Activated naive CD4-positive, alpha-beta T cell treated with anti-CD3 and anti-CD28 coated beads, Interleukin-2, amount 10 ng/mL, durations not matched to agents 7 days and 5 days (primary cell): ENCODE data around the gene PHACTR1.

Experiments used
- CTCF ChIA-PET: fragments of 350-600 bp; sonication (Branson Sonifier 250); formaldehyde crosslinking; loops from one replicate; lab custom pipeline; 2021; ENCODE audit warnings: antibody characterized with exemption; lab: Charles Lee
- DNase-seq: peaks from one replicate; pipeline ENCODE4 v3.0.0-alpha.2; 2020
- H3K27ac Mint-ChIP-seq: one replicate; pipeline ENCODE4 v1.8.0; 2021; ENCODE audit warnings: mild to moderate bottlenecking, moderate library complexity, mixed read lengths
- H3K27me3 Mint-ChIP-seq: one replicate; pipeline ENCODE4 v1.8.0; 2021; ENCODE audit warnings: mild to moderate bottlenecking, mixed read lengths
- H3K36me3 Mint-ChIP-seq: one replicate; pipeline ENCODE4 v1.8.0; 2021; ENCODE audit warnings: mixed read lengths
- H3K4me1 Mint-ChIP-seq: one replicate; pipeline ENCODE4 v1.8.0; 2021; ENCODE audit warnings: mixed read lengths
- H3K4me3 Mint-ChIP-seq: one replicate; pipeline ENCODE4 v1.8.0; 2021; ENCODE audit warnings: mild to moderate bottlenecking, moderate library complexity, mixed read lengths
- H3K9me3 Mint-ChIP-seq: one replicate; pipeline ENCODE4 v1.8.0; 2021; ENCODE audit warnings: mixed read lengths

The PHACTR1 gene

DNA sequence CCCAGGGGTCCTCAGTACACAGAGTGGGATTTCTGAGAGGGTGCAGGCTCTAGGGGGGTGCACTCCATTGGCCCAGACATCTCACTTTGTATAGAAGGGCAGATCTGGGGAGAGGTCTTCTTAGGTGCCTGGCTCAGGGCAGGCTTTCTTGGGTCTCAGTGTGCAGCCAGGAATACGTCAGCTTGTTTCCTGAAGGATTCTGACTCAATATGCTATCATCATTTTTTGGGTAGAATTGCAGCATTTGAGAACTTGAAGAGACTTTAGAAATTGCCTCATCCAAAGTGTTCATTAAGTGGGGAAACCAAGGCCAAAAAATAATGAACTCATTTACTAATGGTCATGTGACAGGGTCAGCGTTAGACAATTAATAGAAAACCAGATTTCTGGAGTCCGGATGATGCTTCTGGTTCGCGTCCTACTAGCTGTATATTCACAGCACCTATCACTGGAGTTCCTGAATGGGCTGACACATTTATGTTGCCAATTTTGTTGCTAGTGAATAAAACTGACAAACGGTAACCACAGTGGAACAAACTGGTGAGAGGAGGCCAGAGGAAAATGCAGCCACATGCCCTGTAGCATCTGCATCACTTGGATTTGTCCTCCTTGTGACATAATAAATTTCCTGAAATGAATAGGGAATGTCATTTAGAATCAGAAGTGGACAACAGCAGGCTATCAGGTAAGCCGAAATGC, 372.9 kb downstream of the PHACTR1 start:
- Mint-ChIP-seq H3K27me3 (peaks cover 4% of the 10 kb centered on the region), H3K4me1 (no peaks in the 10 kb centered on the region), H3K36me3 (no peaks in the 10 kb centered on the region), H3K27ac (no peak overlapping the region), H3K9me3 (no peaks in the 10 kb centered on the region), H3K4me3 (no peak overlapping the region)
- CTCF ChIA-PET = no interaction called here
- DNase-seq = no peak

DNA sequence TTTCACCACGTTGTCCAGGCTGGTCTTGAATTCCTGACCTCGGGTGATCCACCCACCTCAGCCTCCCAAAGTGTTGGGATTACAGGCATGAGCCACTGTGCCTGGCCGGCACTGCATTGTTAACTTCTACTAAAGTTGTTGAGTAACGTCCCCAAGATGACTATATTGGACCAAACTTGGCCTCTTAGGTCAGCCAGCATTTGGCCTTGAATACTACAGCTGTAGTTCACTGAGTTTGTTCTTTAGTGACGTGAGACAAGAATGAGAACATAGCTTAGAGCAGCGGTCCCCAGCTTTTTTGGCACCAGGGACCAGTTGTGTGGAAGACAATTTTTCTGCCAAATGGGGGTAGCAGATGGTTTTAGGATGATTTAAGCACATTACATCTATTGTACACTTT, 374.6 kb downstream of the PHACTR1 start:
- no peak overlapping the region for H3K4me3 Mint-ChIP-seq
- H3K27ac Mint-ChIP-seq = no peak overlapping the region
- peaks cover 4% of the 10 kb centered on the region for H3K27me3 Mint-ChIP-seq
- H3K36me3 Mint-ChIP-seq = no peaks in the 10 kb centered on the region
- no peaks in the 10 kb centered on the region for H3K4me1 Mint-ChIP-seq
- DNase-seq = no peak
- H3K9me3 Mint-ChIP-seq = no peaks in the 10 kb centered on the region
- CTCF ChIA-PET = no interaction called here

DNA sequence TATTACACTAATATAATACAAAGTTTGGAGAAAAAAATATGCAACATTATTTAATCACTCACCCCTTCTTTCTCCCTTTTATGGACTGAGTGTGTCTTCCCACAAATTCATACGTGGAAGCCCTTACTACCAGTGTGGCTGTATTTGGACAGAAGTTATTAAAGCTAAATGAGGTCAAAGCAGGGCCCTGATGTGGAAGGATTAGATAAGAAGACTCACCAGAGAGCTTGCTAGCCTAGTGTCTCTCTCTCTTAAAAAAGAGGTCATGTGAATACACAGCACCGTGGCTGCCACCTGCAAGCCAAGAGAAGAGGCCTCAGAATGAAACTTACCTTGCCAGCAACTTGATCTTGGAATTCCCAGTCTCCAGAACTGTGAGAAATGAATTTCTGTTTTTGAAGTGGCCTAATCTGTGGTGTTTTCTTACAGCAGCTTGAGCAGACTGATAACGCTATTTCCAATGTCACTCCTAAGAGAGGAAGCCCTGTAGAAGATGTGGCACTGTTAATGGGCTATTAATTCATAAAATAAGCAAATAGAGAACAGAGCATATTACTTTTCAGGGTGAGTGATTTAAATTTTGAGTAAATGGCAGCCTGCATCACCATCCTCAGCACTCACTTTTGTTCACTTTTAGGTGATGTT, 378.3 kb downstream of the PHACTR1 start:
- CTCF ChIA-PET = interaction anchor here (1.0 kb wide), 1 partner anchor 12 kb away, joined by 4 read pairs; no protein-coding TSS in a partner anchor
- Mint-ChIP-seq H3K27me3 (no peaks in the 10 kb centered on the region), H3K4me3 (no peak overlapping the region), H3K4me1 (no peaks in the 10 kb centered on the region), H3K27ac (no peak overlapping the region), H3K36me3 (no peaks in the 10 kb centered on the region), H3K9me3 (no peaks in the 10 kb centered on the region)
- DNase-seq = no peak

DNA sequence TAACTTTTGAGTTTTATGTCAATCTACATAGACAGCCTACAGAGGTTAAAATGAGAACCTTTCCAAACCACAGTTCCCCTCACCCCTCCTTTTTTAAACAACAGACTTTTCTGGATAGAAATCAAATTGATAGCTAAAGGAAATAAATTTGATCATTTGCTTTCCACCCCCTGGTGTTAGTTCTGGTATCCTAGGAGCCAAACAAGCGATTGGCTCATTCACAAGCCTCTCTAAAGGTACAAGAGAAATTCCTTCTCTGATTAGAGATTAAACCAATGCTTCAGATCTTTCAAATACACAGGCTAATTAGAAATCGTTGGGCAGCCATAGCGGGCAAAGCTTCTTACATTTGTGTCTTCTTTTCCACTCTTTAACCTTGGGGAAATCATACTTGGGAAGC, 379.5 kb downstream of the PHACTR1 start:
- DNase-seq = no peak
- Mint-ChIP-seq H3K4me1 (no peaks in the 10 kb centered on the region), H3K9me3 (no peaks in the 10 kb centered on the region), H3K36me3 (no peaks in the 10 kb centered on the region), H3K27me3 (no peaks in the 10 kb centered on the region), H3K4me3 (no peak overlapping the region), H3K27ac (no peak overlapping the region)
- CTCF ChIA-PET = interaction anchor here (1.0 kb wide), 1 partner anchor 10 kb away, joined by 4 read pairs; no protein-coding TSS in a partner anchor

DNA sequence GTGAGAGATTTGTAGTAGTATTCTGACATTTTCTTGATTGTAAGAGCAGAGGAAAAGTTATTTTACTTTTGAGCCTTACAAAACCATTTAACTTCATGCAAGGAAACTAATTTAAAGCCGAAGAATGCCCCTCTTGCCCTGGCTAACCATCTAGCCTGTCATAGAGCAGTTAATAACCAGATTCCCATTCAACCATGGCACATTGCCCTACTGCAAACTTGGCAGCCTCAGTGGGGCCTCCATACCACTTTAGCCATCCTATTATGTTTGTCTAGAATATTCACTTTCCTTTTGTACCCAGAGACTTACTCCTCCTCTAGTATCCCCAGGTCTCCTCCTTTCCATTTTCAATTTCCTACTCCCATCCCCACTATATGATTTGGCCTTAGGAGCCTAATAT, 380.9 kb downstream of the PHACTR1 start:
- DNase-seq = no peak
- H3K36me3 Mint-ChIP-seq = no peaks in the 10 kb centered on the region
- CTCF ChIA-PET = no interaction called here
- H3K4me1 Mint-ChIP-seq = no peaks in the 10 kb centered on the region
- H3K27ac Mint-ChIP-seq = no peak overlapping the region
- H3K9me3 Mint-ChIP-seq = no peaks in the 10 kb centered on the region
- no peak overlapping the region for H3K4me3 Mint-ChIP-seq
- H3K27me3 Mint-ChIP-seq = no peaks in the 10 kb centered on the region

DNA sequence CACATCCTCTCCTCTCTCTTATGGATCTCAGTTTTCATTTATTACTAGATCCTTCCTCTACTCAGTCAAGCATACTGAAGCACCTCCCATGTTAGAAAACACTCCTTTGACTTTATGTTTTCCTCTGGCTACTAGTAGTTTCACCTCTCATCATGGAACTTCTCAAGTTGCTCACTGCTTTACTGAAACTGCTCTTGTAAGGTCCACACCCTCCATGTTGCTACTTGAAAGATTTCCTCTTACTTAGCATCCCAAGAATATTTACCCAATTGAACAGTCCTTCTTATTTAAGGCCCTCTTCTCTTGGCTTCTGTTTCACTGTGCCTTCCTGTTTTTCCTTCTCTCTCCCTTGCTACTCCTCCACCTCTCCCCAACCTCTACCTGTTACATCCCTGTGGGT, 381.4 kb downstream of the PHACTR1 start:
- Mint-ChIP-seq H3K36me3 (no peaks in the 10 kb centered on the region), H3K27me3 (no peaks in the 10 kb centered on the region), H3K4me3 (no peak overlapping the region), H3K4me1 (no peaks in the 10 kb centered on the region), H3K9me3 (no peaks in the 10 kb centered on the region), H3K27ac (no peak overlapping the region)
- no peak for DNase-seq
- CTCF ChIA-PET = interaction anchor here (0.6 kb wide), 1 partner anchor 51 kb away, joined by 3 read pairs; no protein-coding TSS in a partner anchor

DNA sequence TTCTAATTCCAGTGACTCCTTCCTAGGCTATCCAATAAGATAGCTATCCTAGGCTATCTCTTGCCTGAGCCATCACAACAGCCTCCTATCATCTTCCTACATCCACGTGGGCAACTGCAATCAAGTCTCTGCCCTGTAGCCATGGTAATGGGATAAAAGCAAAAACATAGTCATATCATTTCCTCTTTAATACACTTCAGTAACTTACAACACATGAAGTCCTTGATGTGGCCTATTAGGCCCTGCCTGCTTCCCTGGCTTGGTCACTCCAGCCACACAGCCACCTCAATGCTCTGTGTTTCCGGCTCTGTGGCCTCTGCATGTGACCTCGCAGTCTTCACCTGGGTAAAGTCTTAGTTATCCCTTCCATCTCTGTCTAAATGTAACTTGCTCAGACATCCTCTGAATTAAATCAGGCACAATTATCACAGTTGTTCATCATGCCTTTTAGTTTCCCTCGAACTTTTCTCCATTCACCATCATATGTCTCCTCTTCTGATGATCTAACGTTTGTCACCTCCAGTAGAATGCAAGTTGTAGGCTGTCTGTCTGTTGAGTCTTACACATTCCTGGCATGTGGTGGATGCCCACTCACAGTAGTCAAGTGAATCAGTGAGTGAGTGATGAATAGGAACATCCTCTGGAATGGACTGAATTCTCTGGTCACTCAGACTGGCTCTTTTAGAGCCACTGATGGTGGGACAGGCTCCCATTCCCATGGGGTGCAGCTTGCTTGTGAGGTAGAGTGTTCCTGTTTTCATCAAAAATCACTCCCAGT, 382.4 kb downstream of the PHACTR1 start:
- H3K36me3 Mint-ChIP-seq = no peaks in the 10 kb centered on the region
- no peaks in the 10 kb centered on the region for H3K4me1 Mint-ChIP-seq
- H3K27ac Mint-ChIP-seq = no peak overlapping the region
- no peaks in the 10 kb centered on the region for H3K9me3 Mint-ChIP-seq
- no peak for DNase-seq
- CTCF ChIA-PET = interaction anchor here (0.6 kb wide), 1 partner anchor 50 kb away, joined by 3 read pairs; no protein-coding TSS in a partner anchor
- H3K27me3 Mint-ChIP-seq = no peaks in the 10 kb centered on the region
- no peak overlapping the region for H3K4me3 Mint-ChIP-seq

DNA sequence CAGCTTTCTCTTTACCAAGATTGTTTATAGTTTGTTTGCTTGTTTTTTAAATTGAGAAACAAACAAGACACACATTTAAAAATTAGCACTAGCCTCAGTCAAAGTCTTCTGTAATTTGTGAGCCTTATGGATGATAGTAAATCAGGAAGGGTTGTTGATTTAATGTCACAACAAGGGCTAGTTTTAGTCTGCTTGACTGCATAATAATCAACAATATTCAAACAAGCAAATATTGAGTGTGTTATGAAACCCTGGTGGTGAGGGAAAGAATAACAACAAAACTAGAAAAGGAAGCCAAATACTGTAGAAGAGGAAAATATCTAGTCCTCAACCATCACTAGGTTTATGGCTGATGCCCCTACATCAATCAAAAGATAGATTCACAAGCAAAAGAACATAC, 383.2 kb downstream of the PHACTR1 start:
- Mint-ChIP-seq H3K9me3 (no peaks in the 10 kb centered on the region), H3K4me1 (no peaks in the 10 kb centered on the region), H3K27ac (no peak overlapping the region), H3K4me3 (no peak overlapping the region), H3K36me3 (no peaks in the 10 kb centered on the region), H3K27me3 (no peaks in the 10 kb centered on the region)
- CTCF ChIA-PET = interaction anchor here (0.6 kb wide), 1 partner anchor 15 kb away, joined by 3 read pairs; no protein-coding TSS in a partner anchor
- DNase-seq = no peak

DNA sequence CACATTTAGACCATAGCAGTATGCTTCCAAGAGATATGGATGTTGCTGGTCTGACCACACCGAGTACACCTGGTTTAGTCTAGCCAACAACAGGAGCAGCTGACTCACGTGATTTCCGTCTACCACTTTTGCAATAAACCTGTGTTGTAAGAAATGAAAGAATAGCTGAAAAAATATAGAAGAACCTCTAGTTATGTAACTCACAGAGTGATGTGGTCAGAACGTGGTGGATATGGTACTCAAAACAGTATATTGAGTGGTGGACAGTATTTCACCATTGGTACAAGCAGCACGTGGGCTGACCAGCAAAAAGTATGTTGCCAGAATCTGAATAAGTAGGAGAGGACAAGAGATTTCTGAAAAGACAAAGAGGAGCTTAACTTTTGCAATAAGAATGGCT, 384.8 kb downstream of the PHACTR1 start:
- Mint-ChIP-seq H3K27ac (no peak overlapping the region), H3K9me3 (no peaks in the 10 kb centered on the region), H3K4me1 (no peaks in the 10 kb centered on the region), H3K27me3 (peaks cover 6% of the 10 kb centered on the region), H3K36me3 (no peaks in the 10 kb centered on the region), H3K4me3 (no peak overlapping the region)
- CTCF ChIA-PET = no interaction called here
- no peak for DNase-seq

DNA sequence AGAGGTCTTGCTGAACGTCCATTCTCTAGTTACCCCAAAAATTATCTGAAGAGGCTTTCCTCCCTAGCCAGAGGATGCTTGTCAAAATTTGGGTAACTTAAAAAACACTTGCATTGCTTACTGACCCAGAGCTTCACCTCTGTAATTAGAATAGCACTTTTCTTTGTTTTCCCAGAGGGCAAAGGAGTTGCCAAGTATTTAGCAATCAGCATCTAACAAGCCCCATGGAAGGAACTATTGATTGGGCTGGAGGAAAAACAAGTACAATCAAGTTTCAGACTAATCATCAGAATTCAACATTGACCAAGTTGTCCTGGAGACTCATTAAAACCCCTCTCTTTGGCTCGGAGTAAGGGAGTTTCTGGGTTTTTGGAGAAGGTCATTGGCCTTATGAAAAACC, 385.4 kb downstream of the PHACTR1 start:
- H3K4me1 Mint-ChIP-seq = no peaks in the 10 kb centered on the region
- no peak for DNase-seq
- peaks cover 9% of the 10 kb centered on the region for H3K27me3 Mint-ChIP-seq
- H3K27ac Mint-ChIP-seq = no peak overlapping the region
- CTCF ChIA-PET = no interaction called here
- H3K9me3 Mint-ChIP-seq = no peaks in the 10 kb centered on the region
- H3K4me3 Mint-ChIP-seq = no peak overlapping the region
- H3K36me3 Mint-ChIP-seq = no peaks in the 10 kb centered on the region

DNA sequence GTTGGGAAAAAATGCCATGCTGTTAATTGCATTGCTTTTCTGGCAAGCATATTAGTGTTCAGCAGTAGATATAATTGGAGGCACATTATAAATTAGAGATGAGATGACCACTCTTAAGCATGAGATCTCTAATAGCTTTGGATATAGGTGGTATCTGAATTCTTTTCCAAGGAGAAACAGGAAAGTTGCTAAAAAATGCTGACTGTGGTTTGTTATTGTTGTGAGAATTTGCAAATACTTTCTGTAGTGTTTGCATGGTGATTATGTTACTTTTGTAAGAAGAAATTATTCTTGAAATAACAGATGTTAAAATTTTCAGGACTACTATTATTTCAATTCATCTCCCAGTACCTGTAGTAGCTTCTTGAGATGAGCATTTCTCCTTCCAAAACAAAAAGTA, 386.6 kb downstream of the PHACTR1 start:
- H3K27ac Mint-ChIP-seq = no peak overlapping the region
- CTCF ChIA-PET = no interaction called here

DNA sequence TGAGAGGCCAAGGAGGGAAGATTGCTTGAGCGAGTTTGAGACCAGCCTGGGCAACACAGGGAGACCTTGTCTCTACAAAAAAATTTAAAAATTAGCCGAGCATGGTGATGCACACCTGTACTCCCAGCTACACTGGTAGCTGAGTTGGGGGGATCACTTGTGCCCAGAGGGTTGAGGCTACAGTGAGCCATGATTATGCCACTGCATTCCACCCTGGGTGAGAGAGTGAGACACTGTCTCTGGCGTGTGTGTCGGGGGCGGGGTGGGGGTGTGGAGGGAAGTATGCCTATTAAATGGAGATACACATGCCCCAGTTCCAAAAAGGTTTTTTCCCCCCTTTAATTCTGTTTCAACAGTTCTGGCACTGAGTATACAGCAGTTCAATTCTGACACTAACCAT, 388.6 kb downstream of the PHACTR1 start:
- no peak overlapping the region for H3K4me3 Mint-ChIP-seq

More for the DNA sequence above, 386.6 kb downstream of the PHACTR1 start:
- no peak for DNase-seq
- H3K36me3 Mint-ChIP-seq = no peaks in the 10 kb centered on the region
- H3K4me3 Mint-ChIP-seq = no peak overlapping the region
- no peaks in the 10 kb centered on the region for H3K9me3 Mint-ChIP-seq
- peaks cover 11% of the 10 kb centered on the region for H3K27me3 Mint-ChIP-seq
- H3K4me1 Mint-ChIP-seq = no peaks in the 10 kb centered on the region

DNA sequence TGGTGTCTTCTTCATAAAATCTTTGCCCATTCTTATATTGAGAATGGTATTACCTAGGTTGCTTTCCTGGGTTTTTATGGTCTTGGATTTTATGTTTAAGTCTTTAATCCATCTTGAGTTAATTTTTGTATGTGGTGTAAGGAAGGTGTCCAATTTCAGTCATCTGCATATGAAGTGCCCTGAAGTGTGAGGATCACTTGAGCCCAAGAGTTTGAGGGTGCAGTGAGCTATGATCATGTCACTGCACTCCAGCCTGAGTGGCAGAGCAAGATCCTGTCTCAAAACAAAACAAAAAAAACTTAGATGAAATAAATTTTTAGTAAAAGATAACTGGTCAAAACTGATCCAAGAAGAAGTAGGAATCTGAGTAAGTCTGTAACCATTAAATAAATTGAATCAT, 396.4 kb downstream of the PHACTR1 start:
- CTCF ChIA-PET = no interaction called here
- Mint-ChIP-seq H3K36me3 (no peaks in the 10 kb centered on the region), H3K27me3 (peaks cover 21% of the 10 kb centered on the region), H3K4me3 (no peak overlapping the region), H3K4me1 (no peaks in the 10 kb centered on the region), H3K9me3 (no peaks in the 10 kb centered on the region), H3K27ac (no peak overlapping the region)
- no peak for DNase-seq

More for the DNA sequence above, 388.6 kb downstream of the PHACTR1 start:
- CTCF ChIA-PET = no interaction called here
- Mint-ChIP-seq H3K4me1 (no peaks in the 10 kb centered on the region), H3K27ac (no peak overlapping the region), H3K36me3 (no peaks in the 10 kb centered on the region), H3K9me3 (no peaks in the 10 kb centered on the region), H3K27me3 (peaks cover 11% of the 10 kb centered on the region)
- DNase-seq = no peak

DNA sequence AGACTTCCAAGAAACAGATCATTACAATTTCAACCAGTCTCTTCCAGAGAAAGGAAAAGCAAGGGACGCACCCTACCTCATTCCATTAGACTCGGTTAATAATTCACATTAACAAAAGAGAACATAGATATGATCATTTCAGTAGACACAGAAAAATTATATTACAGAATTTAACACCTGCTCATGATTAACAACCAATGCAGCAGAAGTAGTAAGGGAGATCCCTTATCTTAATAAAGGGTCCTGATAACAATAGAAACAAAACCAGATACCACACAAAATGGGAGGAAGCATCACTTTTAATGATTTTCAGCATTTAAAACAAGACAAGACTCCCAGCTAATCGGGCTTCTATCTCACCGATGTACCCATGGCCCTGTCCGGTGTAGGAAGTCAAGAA, 396.8 kb downstream of the PHACTR1 start:
- Mint-ChIP-seq H3K4me3 (no peak overlapping the region), H3K27ac (no peak overlapping the region), H3K9me3 (no peaks in the 10 kb centered on the region), H3K27me3 (peaks cover 21% of the 10 kb centered on the region), H3K36me3 (no peaks in the 10 kb centered on the region), H3K4me1 (no peaks in the 10 kb centered on the region)
- CTCF ChIA-PET = no interaction called here
- DNase-seq = no peak
